Esophagus muscularis mucosa (tissue), 3 donors: Measurements from ENCODE around the gene AATF.

ENCODE experiments used
- POLR2AphosphoS5 ChIP-seq, 2 donors: sonication (generic); formaldehyde crosslinking; IDR thresholded peaks; one replicate each; pipeline ENCODE4 v1.6.1; 2017; ENCODE audit warnings: antibody characterized with exemption in 2 of 2
- TF ChIP-seq, protein P1 (sequence below), 3 experiments: fragments of 200-600 bp in 2 of 3; fragments of 450-650 bp in 1 of 3; sonication (generic) in 2 of 3; IDR thresholded peaks; one replicate each; pipeline ENCODE4 v1.5.1; 2017 to 2019; ENCODE audit warnings: antibody characterized with exemption in 3 of 3, mild to moderate bottlenecking in 2 of 3, moderate library complexity in 1 of 3

DNA sequence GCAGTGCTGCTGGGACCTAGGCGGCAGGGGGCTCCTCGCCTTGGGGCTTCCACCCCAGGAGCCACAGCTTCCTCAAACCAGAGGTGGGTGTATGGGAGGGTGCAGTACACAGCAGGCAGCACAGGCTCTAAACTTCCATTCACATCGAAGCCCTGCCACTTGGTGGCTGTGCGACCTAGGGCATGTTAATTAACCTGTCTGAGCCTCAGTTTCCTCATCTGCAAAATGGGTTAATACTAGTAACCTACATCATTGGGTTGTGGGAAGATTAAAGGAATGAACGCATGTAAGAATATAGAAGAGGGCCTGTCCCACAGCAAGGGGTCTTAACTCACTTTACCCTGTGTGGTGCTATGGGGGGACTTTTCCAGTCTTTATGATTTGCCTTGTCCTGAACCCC lies 38.2 kb upstream of the AATF start:
- TF ChIP-seq, protein P1, sequence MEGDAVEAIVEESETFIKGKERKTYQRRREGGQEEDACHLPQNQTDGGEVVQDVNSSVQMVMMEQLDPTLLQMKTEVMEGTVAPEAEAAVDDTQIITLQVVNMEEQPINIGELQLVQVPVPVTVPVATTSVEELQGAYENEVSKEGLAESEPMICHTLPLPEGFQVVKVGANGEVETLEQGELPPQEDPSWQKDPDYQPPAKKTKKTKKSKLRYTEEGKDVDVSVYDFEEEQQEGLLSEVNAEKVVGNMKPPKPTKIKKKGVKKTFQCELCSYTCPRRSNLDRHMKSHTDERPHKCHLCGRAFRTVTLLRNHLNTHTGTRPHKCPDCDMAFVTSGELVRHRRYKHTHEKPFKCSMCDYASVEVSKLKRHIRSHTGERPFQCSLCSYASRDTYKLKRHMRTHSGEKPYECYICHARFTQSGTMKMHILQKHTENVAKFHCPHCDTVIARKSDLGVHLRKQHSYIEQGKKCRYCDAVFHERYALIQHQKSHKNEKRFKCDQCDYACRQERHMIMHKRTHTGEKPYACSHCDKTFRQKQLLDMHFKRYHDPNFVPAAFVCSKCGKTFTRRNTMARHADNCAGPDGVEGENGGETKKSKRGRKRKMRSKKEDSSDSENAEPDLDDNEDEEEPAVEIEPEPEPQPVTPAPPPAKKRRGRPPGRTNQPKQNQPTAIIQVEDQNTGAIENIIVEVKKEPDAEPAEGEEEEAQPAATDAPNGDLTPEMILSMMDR (IDR thresholded peaks at IDR 0.05), result no peak
- TF ChIP-seq POLR2AphosphoS5 (IDR thresholded peaks at IDR 0.05), result no peak
